ENCODE measurements around the gene ZNF17.
"Not testable (repeated sequence)": the region's sequence is repeated elsewhere in the genome, so short reads cannot be mapped to it uniquely, and the experiment has no call there.

ZNF17 gene

DNA sequence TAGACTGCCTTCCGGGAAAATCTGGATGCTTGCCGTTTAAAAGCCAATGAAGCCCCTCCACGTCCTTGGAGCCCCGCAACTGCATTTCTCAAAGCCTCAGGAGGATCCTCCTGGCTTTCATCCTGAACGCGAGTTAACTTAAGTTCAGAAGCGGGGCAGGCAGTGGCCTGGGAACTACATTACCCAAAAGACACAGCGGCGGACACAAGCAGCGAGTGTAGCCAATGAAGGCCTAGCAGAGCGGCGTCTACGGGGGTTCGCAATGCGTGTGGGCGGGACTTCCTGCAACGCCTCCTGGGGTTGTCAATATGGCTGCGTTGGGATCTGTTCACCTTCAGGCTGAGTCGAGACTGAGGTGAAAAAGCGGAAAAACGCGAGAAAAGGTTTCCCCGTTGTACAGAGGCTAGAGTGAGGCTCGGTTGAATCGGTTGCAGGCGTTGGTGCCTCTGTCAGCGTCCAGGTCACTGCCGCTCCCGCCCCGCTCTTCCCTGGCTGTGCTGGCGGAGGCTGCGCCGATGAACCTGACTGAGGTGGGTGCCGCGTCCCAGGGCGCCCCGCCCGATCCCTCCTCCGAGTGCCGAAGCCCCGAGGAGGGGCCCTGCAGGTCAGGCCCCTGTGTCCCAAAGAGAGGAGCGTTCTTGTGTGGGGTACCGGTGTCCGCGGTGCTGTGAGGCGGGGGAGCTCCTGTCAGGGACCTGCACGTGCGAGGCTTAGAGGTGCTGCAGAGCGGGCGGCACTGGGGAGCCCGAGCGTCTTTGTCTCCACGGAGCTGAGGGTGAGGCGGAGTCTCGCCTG lies at the start of gene ZNF17:
Gene ZNF17, plus strand, starts transcription at position 285 of the 795 bp plus-strand sequence. CDS start 2,455 bp downstream, outside the sequence.
- peak; percentile 77 for DNase-seq

GRCh38 chr19:57362419-57362818 lies 48.5 kb upstream of the ZNF17 start:
- no peak for DNase-seq

GRCh38 chr19:57362997-57363687 lies 47.8 kb upstream of the ZNF17 start, which contains the start of the genes TRAPPC2B and ZNF547:
Gene TRAPPC2B, plus strand, starts transcription at chr19:57363551. Its CDS starts 1,283 bp downstream, at chr19:57364834.
Gene ZNF547, plus strand, starts transcription at chr19:57363551. Its CDS starts 5,005 bp downstream, at chr19:57368556.
- DNase-seq = peak; percentile 97

DNA sequence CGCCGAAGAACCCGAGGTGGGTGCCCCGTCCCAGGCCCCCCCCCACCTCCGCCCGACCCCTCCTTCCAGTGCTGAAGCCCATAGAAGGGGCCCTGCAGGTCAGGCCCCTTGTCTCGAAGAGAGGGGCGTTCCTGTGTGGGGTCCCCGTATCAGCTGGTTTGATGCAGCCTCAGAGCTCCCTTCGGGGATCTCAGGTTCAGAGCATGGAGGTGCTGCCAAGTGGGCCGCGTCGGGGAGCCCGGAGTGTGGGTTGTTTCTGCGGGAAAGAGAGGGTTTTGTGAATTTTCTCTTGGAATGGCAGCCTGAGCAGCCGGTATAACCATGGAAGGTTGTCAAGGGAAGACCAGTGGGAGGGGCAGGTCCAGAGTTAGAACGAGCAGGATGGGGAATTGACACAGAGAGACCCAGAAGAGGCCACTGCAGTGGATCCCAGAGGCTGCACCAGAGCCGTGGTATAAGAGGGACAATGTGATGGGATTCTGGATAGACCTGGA lies 47.2 kb upstream of the ZNF17 start:
- DNase-seq = no peak

GRCh38 chr19:57366776-57367175 lies 44.2 kb upstream of the ZNF17 start:
- no peak for DNase-seq

DNA sequence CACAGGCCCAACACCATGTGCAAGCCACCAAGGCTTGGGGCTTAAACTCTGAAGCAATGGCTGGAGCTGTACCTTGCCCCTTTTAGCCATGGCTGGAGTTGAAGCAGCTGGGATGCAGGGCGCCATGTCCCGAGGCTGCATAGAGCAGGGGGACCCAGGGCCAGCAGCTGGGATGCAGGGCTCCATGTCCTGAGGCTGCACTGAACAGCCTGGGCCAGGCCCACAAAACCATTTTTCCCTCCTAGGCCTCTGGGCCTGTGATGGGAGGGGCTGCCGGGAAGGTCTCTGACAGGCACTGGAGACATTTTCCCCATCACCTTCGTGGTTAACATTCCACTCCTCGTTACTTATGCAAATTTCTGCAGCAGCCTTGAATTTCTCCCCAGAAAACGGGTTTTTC lies 36.8 kb upstream of the ZNF17 start:
- no peak for DNase-seq

DNA sequence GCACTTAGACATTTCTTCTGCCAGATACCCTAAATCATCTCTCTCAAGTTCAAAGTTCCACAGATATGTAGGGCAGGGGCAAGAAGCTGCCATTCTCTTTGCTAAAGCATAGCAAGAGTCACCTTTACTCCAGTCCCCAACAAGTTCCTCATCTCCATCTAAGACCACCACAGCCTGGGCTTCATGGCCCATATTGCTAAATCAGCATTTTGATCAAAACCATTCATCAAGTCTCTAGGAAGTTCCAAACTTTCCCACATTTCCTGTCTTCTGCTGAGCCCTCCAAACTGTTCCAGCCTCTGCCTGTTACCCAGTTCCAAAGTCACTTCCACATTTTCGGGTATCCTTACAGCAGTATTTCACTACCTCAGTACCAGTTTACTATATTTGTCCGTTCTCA lies 36.3 kb upstream of the ZNF17 start:
- DNase-seq = not testable (repeated sequence)

- DNase-seq = no peak
Measured at GRCh38 chr19:57376151-57376550, 34.8 kb upstream of the ZNF17 start.

DNA sequence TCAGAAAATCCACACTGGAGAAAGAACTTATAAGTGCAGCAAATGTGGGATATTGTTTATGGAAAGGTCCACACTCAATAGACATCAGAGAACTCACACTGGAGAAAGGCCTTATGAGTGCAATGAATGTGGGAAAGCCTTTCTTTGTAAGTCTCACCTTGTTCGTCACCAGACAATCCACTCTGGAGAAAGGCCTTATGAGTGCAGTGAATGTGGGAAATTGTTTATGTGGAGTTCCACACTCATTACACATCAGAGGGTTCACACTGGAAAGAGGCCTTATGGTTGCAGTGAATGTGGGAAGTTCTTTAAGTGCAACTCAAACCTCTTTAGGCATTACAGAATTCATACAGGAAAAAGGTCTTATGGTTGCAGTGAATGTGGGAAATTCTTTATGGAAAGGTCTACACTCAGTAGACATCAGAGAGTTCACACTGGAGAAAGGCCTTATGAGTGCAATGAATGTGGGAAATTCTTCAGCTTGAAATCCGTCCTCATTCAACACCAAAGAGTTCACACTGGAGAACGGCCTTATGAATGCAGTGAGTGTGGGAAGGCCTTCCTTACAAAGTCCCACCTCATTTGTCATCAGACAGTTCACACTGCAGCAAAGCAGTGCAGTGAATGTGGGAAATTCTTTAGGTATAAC lies 33.3 kb upstream of the ZNF17 start:
- DNase-seq = no peak

- no peak for DNase-seq
Measured at GRCh38 chr19:57380923-57381322, 30.0 kb upstream of the ZNF17 start.

DNA sequence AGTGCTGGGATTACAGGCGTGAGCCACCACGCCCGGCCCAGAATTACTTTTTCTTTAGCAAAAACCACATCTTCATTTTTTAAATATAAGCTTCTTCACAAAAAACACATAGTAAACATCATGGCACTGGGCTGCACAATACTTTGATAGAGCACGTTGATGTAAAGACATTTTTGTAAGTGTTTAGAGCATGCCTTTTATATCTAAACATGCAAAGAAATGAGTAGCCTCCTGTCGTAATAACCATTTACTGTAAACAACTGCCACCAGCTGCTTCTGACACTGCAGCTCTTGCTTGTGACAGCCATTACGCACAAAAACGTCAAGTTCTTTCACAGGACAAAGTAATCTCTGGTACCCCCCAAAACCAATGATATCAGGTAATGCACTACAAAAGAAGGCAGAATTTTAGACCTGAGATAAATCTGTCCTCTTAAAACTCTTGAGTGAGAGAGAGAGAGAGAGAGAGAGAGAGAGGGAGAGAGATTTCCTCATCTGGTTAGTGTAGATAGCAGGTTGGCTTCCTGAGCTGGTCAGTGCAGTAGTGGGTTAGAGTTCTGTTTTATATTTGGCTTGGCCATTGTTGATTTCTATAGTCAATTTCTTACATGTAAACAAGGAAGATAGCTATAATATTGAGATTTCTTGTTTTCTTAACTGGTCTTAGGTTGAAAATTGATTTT lies 28.0 kb upstream of the ZNF17 start:
- DNase-seq = no peak

GRCh38 chr19:57389194-57389729 lies 21.7 kb upstream of the ZNF17 start:
- no peak for DNase-seq

DNA sequence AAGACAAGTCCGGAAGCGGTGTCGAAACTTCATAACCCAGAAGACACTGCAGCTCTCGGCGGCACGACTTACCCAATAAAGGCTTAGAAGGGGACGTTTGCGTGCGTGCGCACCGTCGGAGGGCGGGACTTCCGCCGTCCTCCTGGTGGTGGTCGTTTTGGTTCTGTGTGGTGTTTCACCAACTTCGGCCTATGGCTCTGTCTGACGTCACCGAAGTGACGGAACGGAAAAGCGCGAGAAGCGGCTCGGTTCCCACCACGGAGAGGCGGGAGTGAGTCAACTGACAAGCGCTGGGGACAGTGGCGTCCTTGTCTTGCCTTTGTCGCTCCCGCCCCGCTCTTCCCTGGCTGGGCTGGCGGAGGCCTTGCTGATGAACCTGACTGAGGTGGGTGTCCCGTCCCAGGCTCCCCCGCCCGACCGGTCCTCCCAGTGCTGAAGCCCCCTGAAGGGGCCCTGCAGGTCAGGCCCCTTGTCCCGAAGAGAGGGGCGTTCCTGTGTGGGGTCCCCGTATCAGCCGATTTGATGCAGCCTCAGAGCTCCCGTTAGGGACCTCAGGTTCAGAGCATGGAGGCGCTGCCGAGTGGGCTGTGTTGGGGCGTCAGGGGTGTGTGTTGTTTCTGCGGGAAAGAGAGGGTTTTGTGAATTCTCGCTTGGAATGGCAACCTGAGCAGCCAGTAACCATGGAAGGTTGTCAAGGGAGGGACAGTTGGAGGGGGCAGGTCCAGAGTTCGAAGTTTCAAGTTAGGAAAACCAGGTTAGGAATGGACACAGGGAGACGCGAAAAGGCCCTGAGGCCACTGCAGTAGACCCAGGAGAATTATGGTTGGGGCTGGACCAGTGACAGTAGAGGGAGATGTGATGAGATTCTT lies 21.0 kb upstream of the ZNF17 start, which contains the start of gene ZNF548:
Gene ZNF548, plus strand, starts transcription at position 125 of the 869 bp plus-strand sequence. Its CDS starts 246 bp downstream, at position 371.
- DNase-seq = peak; percentile 93

DNA sequence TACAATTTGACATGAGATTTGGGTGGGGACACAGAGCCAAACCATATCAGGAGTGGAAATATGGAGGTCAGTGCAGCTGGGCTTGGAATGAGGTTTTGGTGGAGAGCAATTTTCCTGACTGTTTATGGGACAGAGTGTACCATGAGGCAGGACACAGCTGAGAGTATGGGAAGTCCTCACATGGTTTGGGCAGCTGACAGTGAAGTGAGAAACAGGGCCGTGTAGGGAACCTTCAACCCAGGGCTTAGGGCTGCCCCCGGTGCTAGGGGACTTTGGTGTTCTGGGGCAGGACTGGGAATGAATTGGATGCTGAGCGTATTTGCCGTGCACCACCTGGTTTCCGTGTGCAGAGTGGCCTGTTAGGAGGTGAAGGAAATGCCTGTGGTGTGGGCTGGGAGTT lies 15.3 kb upstream of the ZNF17 start:
- DNase-seq = no peak

DNA sequence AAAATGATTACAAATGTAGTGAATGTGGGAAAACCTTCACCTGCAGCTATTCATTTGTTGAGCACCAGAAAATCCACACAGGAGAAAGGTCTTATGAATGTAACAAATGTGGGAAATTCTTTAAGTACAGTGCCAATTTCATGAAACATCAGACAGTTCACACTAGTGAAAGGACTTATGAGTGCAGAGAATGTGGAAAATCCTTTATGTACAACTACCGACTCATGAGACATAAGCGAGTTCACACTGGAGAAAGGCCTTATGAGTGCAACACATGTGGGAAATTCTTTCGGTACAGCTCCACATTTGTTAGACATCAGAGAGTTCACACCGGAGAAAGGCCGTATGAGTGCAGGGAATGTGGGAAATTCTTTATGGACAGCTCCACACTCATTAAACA lies 12.1 kb upstream of the ZNF17 start:
- no peak for DNase-seq

DNA sequence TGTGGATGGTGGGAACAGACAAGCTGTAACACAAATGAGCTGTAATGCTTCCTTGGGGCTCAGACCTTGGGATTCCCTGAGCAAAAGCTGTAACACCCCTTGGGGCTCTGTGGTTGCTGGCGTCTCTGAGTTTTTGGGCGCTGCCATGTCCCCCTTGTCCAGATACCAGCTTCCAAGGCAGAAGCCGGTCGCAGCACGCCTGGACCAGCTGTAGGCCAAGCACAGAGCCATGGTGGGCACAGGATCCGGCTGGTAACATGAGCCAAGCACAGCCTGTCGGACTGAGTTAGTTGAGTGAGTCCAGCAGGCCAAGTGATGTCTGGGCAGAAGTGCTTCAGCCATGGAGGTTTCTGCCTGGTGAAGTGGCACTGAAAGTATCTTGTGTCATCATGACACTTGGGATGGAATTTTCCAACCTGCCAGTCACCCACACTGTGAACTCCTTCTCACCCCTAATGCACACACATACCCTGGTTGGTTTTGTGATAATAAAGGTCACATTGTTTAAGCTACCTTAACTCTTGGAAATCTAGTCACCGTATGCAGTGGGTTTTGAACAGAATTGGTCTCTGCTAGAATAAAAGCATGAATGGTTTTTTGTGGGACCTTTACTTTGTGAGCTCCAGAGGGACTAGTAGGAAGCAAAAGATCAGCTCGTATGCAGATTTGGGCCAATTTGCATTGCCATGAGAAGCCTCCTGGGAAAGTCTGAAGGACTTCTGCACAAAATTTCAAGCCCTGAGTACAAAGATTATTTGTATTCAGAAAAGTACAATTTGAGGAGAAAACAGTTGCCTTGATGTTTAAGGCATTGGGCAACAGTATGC lies 7.0 kb upstream of the ZNF17 start:
- DNase-seq = no peak

- DNase-seq = no peak
Measured at GRCh38 chr19:57406516-57407123, 4.3 kb upstream of the ZNF17 start.

GRCh38 chr19:57419439-57419838 lies 8.5 kb downstream of the ZNF17 start:
- DNase-seq = no peak

DNA sequence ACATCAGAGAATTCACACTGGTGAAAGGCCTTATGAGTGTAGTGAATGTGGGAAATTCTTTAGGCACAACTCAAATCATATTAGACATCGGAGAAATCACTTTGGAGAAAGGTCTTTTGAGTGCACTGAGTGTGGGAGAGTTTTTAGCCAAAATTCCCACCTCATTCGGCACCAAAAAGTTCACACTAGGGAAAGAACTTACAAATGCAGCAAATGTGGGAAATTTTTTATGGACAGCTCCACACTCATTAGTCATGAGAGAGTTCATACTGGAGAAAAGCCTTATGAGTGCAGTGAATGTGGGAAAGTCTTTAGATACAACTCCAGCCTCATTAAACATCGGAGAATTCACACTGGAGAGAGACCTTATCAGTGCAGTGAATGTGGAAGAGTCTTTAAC lies 10.1 kb downstream of the ZNF17 start:
- DNase-seq = no peak

Data from NCI-H2107 (cell line).